ENCODE measurements around the gene SMIM13. TPM values are rescaled to one million over a fixed set of nuclear protein-coding genes. Genes with fewer than 3 reads are reported as not detected.

The SMIM13 gene
- total and polyA plus RNA-seq, 2 of the 4 experiments (the other 2 are of a cell fraction) = 5.4 to 10.0 TPM

- H4K20me1 ChIP-seq (ENCODE audit: insufficient read depth, low read length) = peaks cover 27% of the 10 kb centered on the region; the same call in 1 of the 2 replicates
- no peak overlapping the region for H2AK5ac ChIP-seq (ENCODE audit: low read depth, low read length)
- no peak for DNase-seq
- no peak overlapping the region for H4K8ac ChIP-seq (ENCODE audit: low read depth in 2 of 2, low read length in 2 of 2)
- H3K9me3 ChIP-seq (ENCODE audit: control insufficient read depth, insufficient read depth, low read length) = peaks cover 3% of the 10 kb centered on the region; the same call in 1 of the 2 replicates
- ChIA-PET CTCF (interaction anchor here (0.6 kb wide), 1 partner anchor 135 kb away, joined by 3 read pairs; no protein-coding TSS in a partner anchor), POLR2A (ENCODE audit: unreplicated experiment) (no interaction called here)
- H2AK9ac ChIP-seq (replicated peaks; ENCODE audit: low read depth, low read length, poor library complexity) = no peak overlapping the region
- no peak overlapping the region for H2BK5ac ChIP-seq (ENCODE audit: low read depth, low read length, poor library complexity, severe bottlenecking)
- in situ Hi-C loops (cut with MboI; ENCODE audit: low sequenced_read_pairs) = no loop called here
- H3K9me1 ChIP-seq (ENCODE audit: insufficient read depth, low read length) = no peaks in the 10 kb centered on the region
- ATAC-seq (ENCODE audit: low read depth) = no peak
- no CpG with 5 or more reads among the region's 8 CpGs for WGBS, 2 experiments (ENCODE audit: extremely low coverage in 2 of 2, insufficient read length in 1 of 2)
- H3K14ac ChIP-seq (replicated peaks; ENCODE audit: low read depth, low read length) = no peak overlapping the region
- H3K4me3 ChIP-seq (ENCODE audit: insufficient read depth, low read depth, low read length) = no peak overlapping the region
- peaks cover 3% of the 10 kb centered on the region; the same call in 1 of the 2 replicates for H3K4me1 ChIP-seq (ENCODE audit: control insufficient read depth, insufficient read depth, low read length)
- TF ChIP-seq MXI1 (IDR thresholded peaks at IDR 0.05; ENCODE audit: borderline replicate concordance, low read depth, low read length) (no peak), RAD21 (IDR thresholded peaks at IDR 0.05; ENCODE audit: low read length) (no peak), NFE2L2 (IDR thresholded peaks at IDR 0.05; ENCODE audit: low read depth, low read length) (no peak), SMC3 (IDR thresholded peaks at IDR 0.05; ENCODE audit: low read depth, low read length) (no peak), FOS (IDR thresholded peaks at IDR 0.05; ENCODE audit: low read depth, low read length) (no peak), USF2 (IDR thresholded peaks at IDR 0.05; ENCODE audit: low read depth, low read length) (no peak), RFX5 (IDR thresholded peaks at IDR 0.05; ENCODE audit: low read depth, low read length) (no peak), POLR2A (IDR thresholded peaks at IDR 0.05; ENCODE audit: low read depth, low read length) (no peak), CHD1 (IDR thresholded peaks at IDR 0.05; ENCODE audit: low read depth, low read length) (no peak), RCOR1 (IDR thresholded peaks at IDR 0.05; ENCODE audit: insufficient replicate concordance, low read length) (no peak), CEBPB (IDR thresholded peaks at IDR 0.05; ENCODE audit: low read depth, low read length) (no peak), MAFK (IDR thresholded peaks at IDR 0.05; ENCODE audit: low read depth, low read length) (no peak), MAZ (IDR thresholded peaks at IDR 0.05; ENCODE audit: borderline replicate concordance, low read depth, low read length) (no peak), BHLHE40 (IDR thresholded peaks at IDR 0.05; ENCODE audit: low read depth, low read length) (no peak)
- TF ChIP-seq, protein P1, sequence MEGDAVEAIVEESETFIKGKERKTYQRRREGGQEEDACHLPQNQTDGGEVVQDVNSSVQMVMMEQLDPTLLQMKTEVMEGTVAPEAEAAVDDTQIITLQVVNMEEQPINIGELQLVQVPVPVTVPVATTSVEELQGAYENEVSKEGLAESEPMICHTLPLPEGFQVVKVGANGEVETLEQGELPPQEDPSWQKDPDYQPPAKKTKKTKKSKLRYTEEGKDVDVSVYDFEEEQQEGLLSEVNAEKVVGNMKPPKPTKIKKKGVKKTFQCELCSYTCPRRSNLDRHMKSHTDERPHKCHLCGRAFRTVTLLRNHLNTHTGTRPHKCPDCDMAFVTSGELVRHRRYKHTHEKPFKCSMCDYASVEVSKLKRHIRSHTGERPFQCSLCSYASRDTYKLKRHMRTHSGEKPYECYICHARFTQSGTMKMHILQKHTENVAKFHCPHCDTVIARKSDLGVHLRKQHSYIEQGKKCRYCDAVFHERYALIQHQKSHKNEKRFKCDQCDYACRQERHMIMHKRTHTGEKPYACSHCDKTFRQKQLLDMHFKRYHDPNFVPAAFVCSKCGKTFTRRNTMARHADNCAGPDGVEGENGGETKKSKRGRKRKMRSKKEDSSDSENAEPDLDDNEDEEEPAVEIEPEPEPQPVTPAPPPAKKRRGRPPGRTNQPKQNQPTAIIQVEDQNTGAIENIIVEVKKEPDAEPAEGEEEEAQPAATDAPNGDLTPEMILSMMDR (conservative IDR thresholded peaks at IDR 0.05; ENCODE audit: low read depth, low read length) = no peak
- TF ChIP-seq, protein P2, sequence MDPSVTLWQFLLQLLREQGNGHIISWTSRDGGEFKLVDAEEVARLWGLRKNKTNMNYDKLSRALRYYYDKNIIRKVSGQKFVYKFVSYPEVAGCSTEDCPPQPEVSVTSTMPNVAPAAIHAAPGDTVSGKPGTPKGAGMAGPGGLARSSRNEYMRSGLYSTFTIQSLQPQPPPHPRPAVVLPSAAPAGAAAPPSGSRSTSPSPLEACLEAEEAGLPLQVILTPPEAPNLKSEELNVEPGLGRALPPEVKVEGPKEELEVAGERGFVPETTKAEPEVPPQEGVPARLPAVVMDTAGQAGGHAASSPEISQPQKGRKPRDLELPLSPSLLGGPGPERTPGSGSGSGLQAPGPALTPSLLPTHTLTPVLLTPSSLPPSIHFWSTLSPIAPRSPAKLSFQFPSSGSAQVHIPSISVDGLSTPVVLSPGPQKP (IDR thresholded peaks at IDR 0.05; ENCODE audit: borderline replicate concordance, low read depth, low read length) = no peak
- no peak overlapping the region for H2AFZ ChIP-seq (replicated peaks; ENCODE audit: low read length, poor library complexity)
- no peak overlapping the region for H3K4ac ChIP-seq (ENCODE audit: low read depth, low read length)
- no peak overlapping the region for H3K9ac ChIP-seq (ENCODE audit: low read depth, low read length)
- dilution Hi-C loops (cut with HindIII; ENCODE audit: low sequenced_read_pairs, unreplicated experiment) = no loop called here
- no peak overlapping the region for H4K91ac ChIP-seq (ENCODE audit: insufficient read depth, low read depth, low read length)
- H3K27ac ChIP-seq (ENCODE audit: insufficient read depth, low read length) = no peak overlapping the region
- H3K4me2 ChIP-seq (ENCODE audit: low read depth, low read length) = no peak overlapping the region
- H3K18ac ChIP-seq (ENCODE audit: low read depth, low read length) = no peak overlapping the region
- BruUV-seq (replicated peaks) = no TSS peak
- intact Hi-C loops (cut with micrococcal nuclease) = no loop called here
- no peaks in the 10 kb centered on the region; the same call in 1 of the 2 replicates for H3K36me3 ChIP-seq (ENCODE audit: control insufficient read depth, insufficient read depth, low read length)
- no peak overlapping the region for H3K56ac ChIP-seq (ENCODE audit: extremely low read depth, insufficient read depth, low read length)
- no peak overlapping the region for H4K5ac ChIP-seq (ENCODE audit: low read depth, low read length)
- no peak overlapping the region for H3K23ac ChIP-seq (ENCODE audit: low read depth, low read length)
- no peak overlapping the region for H2BK20ac ChIP-seq (ENCODE audit: low read depth, low read length)
- peaks cover 18 to 48% of the 10 kb centered on the region in 2 experiments for H3K79me1 ChIP-seq (ENCODE audit: low read depth in 1 of 2, low read length in 2 of 2)
- H2BK120ac ChIP-seq (ENCODE audit: low read depth, low read length) = no peak overlapping the region
- no peak overlapping the region for H2BK15ac ChIP-seq (ENCODE audit: low read depth, low read length)
- no peaks in the 10 kb centered on the region for H3K27me3 ChIP-seq (ENCODE audit: control insufficient read depth, insufficient read depth, low read length)
These were observed 3.8 kb downstream of the SMIM13 start for GRCh38 chr6:11097476-11097875.
